PFSK-1 (cell line): ENCODE results near the gene SELENOS.

Experiments used
- FOXP2 ChIP-seq: optimal IDR thresholded peaks from 2 replicates; pipeline ENCODE3; 2011; ENCODE audit warnings: borderline replicate concordance, control low read depth, inconsistent platforms; ENCODE audit not compliant: insufficient read depth; ENCODE audit errors: extremely low read length, extremely low read depth
- POLR2AphosphoS5 ChIP-seq: IDR thresholded peaks from 2 replicates; pipeline ENCODE4 v1.6.1; 2012; ENCODE audit warnings: low read depth, mild to moderate bottlenecking, control low read depth, low read length, moderate library complexity
- SIN3A ChIP-seq: IDR thresholded peaks from 2 replicates; pipeline ENCODE4 v1.6.1; 2012; ENCODE audit warnings: mild to moderate bottlenecking, low read length, moderate library complexity, borderline replicate concordance; ENCODE audit not compliant: insufficient read depth
- TAF1 ChIP-seq: IDR thresholded peaks from 2 replicates; pipeline ENCODE4 v1.6.1; 2012; ENCODE audit warnings: low read length, control low read depth, borderline replicate concordance; ENCODE audit not compliant: insufficient read depth
- TF ChIP-seq, protein P1 (sequence below), 2 experiments: IDR thresholded peaks; 2 replicates each; pipeline versions ENCODE4 v1.6.1 to v1.8.0; 2011 to 2012; ENCODE audit warnings: low read depth in 2 of 2, low read length in 2 of 2, control low read depth in 1 of 2, inconsistent platforms in 1 of 2, mild to moderate bottlenecking in 1 of 2, moderate library complexity in 1 of 2; ENCODE audit not compliant: insufficient read depth in 1 of 2

SELENOS gene

DNA sequence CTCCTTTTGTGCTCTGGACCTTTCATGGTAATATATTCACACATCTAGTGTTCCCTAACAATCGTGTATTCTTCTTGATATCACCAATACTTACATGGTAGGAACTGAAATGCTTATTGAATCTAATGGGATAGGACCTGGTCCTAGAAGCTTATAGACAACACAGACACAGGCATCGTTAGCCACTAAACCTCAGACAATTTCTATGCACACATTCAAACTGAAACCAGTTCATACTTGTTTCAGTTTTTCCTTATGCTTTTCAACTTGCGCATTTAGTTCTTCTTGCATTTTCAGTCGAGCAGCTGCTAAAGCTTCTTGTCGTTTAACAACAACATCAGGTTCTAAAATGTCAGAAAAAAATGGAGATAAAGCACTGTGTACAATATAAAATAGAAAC is 2.3 kb downstream of the SELENOS start:
- TF ChIP-seq POLR2AphosphoS5 = no peak
- TF ChIP-seq, protein P1, sequence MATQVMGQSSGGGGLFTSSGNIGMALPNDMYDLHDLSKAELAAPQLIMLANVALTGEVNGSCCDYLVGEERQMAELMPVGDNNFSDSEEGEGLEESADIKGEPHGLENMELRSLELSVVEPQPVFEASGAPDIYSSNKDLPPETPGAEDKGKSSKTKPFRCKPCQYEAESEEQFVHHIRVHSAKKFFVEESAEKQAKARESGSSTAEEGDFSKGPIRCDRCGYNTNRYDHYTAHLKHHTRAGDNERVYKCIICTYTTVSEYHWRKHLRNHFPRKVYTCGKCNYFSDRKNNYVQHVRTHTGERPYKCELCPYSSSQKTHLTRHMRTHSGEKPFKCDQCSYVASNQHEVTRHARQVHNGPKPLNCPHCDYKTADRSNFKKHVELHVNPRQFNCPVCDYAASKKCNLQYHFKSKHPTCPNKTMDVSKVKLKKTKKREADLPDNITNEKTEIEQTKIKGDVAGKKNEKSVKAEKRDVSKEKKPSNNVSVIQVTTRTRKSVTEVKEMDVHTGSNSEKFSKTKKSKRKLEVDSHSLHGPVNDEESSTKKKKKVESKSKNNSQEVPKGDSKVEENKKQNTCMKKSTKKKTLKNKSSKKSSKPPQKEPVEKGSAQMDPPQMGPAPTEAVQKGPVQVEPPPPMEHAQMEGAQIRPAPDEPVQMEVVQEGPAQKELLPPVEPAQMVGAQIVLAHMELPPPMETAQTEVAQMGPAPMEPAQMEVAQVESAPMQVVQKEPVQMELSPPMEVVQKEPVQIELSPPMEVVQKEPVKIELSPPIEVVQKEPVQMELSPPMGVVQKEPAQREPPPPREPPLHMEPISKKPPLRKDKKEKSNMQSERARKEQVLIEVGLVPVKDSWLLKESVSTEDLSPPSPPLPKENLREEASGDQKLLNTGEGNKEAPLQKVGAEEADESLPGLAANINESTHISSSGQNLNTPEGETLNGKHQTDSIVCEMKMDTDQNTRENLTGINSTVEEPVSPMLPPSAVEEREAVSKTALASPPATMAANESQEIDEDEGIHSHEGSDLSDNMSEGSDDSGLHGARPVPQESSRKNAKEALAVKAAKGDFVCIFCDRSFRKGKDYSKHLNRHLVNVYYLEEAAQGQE (IDR thresholded peaks at IDR 0.05; ENCODE audit: insufficient read depth in 1 of 2, low read depth in 2 of 2, low read length in 2 of 2) = no peak
- no peak for TF ChIP-seq SIN3A
- no peak for TF ChIP-seq FOXP2

DNA sequence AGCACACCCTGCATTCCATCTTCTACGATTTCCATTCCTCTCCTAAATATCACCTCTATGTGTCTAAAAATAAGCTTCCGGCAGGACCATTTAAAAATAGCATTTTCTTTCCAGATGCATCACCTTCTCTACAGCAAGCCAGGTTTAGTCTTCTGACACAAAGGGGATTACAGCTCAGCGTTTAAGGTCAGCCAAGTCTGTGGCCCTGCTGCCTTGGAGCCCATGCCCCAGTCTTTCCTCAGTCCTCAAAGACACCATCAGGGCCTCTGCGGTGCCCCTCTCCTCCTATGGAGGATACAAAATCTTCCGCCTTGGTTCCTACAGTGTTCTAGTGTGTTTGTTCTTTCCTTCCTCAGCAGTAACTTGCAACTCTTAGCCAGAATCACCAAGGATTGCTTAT is 3.8 kb downstream of the SELENOS start:
- TF ChIP-seq, protein P1 (IDR thresholded peaks at IDR 0.05; ENCODE audit: insufficient read depth in 1 of 2, low read depth in 2 of 2, low read length in 2 of 2) = no peak
- TF ChIP-seq FOXP2 (no peak), POLR2AphosphoS5 (no peak), TAF1 (no peak), SIN3A (no peak)

DNA sequence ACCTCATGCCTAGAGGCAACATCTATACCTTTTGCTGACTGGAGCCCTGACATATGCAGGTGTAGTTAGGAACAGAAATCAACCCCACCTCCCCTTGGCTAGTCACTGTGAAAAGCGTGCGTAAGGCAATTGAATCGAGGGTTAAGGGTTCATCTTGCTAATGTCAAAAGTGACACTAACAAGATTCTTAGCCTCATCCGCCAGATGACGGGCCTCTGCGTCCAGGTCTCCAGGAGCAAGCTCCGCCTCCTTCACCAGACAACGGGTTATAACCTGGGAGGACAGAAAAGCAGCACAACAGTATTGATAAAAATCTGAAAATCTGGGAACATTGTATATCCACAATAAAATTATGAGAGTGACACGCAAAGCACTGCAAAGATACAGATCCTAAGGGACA is 4.7 kb downstream of the SELENOS start:
- TF ChIP-seq, protein P1 (IDR thresholded peaks at IDR 0.05; ENCODE audit: insufficient read depth in 1 of 2, low read depth in 2 of 2, low read length in 2 of 2) = no peak
- TF ChIP-seq SIN3A = no peak
- no peak for TF ChIP-seq TAF1
- TF ChIP-seq POLR2AphosphoS5 = no peak
- no peak for TF ChIP-seq FOXP2

DNA sequence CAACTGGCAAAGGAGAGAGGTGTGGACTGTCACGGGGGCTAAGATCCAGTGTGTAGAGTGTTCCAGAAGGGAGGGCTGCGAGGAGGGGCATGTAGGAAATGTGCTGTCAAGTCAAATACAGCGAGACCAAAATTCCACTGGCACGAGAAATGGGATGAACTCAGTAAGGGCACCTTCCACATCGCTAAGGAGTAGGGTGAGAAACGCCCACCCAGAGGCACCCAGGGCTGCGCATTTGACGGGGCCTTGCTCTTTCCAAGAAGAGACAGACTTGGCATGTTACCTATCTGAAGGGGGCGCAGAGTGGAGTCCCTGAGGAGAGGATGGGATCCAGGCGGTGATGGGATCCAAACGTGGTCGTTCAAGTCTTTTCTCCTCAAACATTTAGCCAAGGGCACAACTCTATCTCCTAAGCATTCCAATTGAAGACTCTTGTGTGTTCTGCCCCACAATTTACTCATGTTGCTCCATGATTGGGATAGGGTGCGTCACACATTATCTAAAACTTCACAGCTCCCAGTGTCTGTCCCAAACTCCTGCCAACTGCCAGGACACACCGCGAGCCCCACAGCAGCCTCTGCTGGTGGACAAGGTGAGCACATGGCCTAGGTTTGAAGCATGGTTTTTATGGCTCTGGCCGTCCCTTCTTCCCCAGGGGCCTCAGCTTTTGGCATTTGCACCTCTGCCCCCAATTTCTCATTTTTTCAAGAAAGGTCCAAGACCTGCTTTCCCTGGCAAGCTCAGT is 7.6 kb downstream of the SELENOS start:
- 0 out of 2 replicates have a peak, but pooled peaks have one; percentile 22 for TF ChIP-seq POLR2AphosphoS5
- TF ChIP-seq, protein P1 (IDR thresholded peaks at IDR 0.05; ENCODE audit: insufficient read depth in 1 of 2, low read depth in 2 of 2, low read length in 2 of 2) = no peak
